Measurements from ENCODE around the gene AFAP1L2.

DNA sequence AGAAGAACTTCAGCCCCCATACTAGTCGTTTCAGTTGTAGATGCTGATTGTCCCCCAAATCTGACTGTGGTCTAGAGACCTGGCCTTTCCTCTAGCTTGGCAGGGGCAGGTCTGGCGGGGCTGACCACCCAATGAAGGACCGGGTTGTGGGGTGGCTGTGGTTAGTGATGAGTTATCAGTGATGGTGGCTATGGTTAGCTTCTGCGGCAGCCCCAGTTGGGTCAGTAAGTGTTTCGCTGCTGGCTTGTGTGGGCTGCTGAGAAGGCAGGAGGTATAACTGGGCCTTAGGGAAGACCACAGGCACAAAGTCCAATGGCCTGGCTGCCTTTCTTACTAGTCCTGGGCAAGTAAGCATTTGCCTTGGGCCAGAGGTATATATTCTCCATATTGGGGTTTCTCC is 143.9 kb downstream of the AFAP1L2 start:
- TF ChIP-seq POLR2AphosphoS5 (IDR thresholded peaks at IDR 0.05) (no peak), POLR2A (IDR thresholded peaks at IDR 0.05) (no peak)
- TF ChIP-seq, protein P1, sequence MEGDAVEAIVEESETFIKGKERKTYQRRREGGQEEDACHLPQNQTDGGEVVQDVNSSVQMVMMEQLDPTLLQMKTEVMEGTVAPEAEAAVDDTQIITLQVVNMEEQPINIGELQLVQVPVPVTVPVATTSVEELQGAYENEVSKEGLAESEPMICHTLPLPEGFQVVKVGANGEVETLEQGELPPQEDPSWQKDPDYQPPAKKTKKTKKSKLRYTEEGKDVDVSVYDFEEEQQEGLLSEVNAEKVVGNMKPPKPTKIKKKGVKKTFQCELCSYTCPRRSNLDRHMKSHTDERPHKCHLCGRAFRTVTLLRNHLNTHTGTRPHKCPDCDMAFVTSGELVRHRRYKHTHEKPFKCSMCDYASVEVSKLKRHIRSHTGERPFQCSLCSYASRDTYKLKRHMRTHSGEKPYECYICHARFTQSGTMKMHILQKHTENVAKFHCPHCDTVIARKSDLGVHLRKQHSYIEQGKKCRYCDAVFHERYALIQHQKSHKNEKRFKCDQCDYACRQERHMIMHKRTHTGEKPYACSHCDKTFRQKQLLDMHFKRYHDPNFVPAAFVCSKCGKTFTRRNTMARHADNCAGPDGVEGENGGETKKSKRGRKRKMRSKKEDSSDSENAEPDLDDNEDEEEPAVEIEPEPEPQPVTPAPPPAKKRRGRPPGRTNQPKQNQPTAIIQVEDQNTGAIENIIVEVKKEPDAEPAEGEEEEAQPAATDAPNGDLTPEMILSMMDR (IDR thresholded peaks at IDR 0.05) = no peak

Measured in prostate gland (tissue), 2 donors.